HG02840 (cell line): ENCODE measurements around the gene ALG5.

Experiments
- ATAC-seq: cut with Tn5 transposase; IDR thresholded peaks from one replicate; pipeline ENCODE4 v1.9.1; 2021; ENCODE audit warnings: mild to moderate bottlenecking, moderate library complexity, moderate number of reproducible peaks; ENCODE audit not compliant: unreplicated experiment, low FRiP score

ALG5 gene

GRCh38 chr13:36981156-36981743 lies 17.9 kb downstream of the ALG5 start:
- ATAC-seq, result no peak

GRCh38 chr13:36979361-36980050 lies 19.6 kb downstream of the ALG5 start:
- ATAC-seq, result no peak

- ATAC-seq, result no peak
Measured at GRCh38 chr13:36975172-36975571, 24.0 kb downstream of the ALG5 start.

GRCh38 chr13:36973621-36974295 lies 25.4 kb downstream of the ALG5 start:
- peak; percentile 70 for ATAC-seq

- ATAC-seq, result no peak
Measured at GRCh38 chr13:36973009-36973408, 26.1 kb downstream of the ALG5 start.

- no peak for ATAC-seq
Measured at GRCh38 chr13:36966404-36966803, 32.7 kb downstream of the ALG5 start.

- no peak for ATAC-seq
Measured at GRCh38 chr13:36965767-36966166, 33.4 kb downstream of the ALG5 start.

- no peak for ATAC-seq
Measured at GRCh38 chr13:36959456-36960116, 39.6 kb downstream of the ALG5 start.

- ATAC-seq, result no peak
Measured at GRCh38 chr13:36954542-36954941, 44.6 kb downstream of the ALG5 start.

GRCh38 chr13:36950920-36951319 lies 48.2 kb downstream of the ALG5 start:
- no peak for ATAC-seq

- ATAC-seq, result no peak
Measured at GRCh38 chr13:36950330-36950729, 48.8 kb downstream of the ALG5 start.

- ATAC-seq, result no peak
Measured at GRCh38 chr13:36945078-36945477, 54.1 kb downstream of the ALG5 start.

GRCh38 chr13:36925603-36926002 lies 73.5 kb downstream of the ALG5 start:
- no peak for ATAC-seq

GRCh38 chr13:36924001-36924400 lies 75.1 kb downstream of the ALG5 start:
- ATAC-seq, result no peak

- no peak for ATAC-seq
Measured at GRCh38 chr13:36921631-36922301, 77.4 kb downstream of the ALG5 start.

GRCh38 chr13:36920616-36921185 lies 78.4 kb downstream of the ALG5 start:
- no peak for ATAC-seq

GRCh38 chr13:36919833-36920615 lies 79.1 kb downstream of the ALG5 start, which contains the start of gene SMAD9:
Gene SMAD9, minus strand, starts transcription at chr13:36920238. Its CDS starts 40,549 bp downstream, at chr13:36879689.
- no peak for ATAC-seq

- no peak for ATAC-seq
Measured at GRCh38 chr13:36919171-36919832, 79.8 kb downstream of the ALG5 start.
